Fibroblast of skin of left biceps (primary cell): ENCODE measurements around the gene C1QTNF12.

ENCODE experiments used
- DNase-seq, 2 experiments: peaks; one replicate each; pipeline ENCODE4 v3.0.0-alpha.2; 2013; ENCODE audit warnings: low read depth in 2 of 2

C1QTNF12 gene

DNA sequence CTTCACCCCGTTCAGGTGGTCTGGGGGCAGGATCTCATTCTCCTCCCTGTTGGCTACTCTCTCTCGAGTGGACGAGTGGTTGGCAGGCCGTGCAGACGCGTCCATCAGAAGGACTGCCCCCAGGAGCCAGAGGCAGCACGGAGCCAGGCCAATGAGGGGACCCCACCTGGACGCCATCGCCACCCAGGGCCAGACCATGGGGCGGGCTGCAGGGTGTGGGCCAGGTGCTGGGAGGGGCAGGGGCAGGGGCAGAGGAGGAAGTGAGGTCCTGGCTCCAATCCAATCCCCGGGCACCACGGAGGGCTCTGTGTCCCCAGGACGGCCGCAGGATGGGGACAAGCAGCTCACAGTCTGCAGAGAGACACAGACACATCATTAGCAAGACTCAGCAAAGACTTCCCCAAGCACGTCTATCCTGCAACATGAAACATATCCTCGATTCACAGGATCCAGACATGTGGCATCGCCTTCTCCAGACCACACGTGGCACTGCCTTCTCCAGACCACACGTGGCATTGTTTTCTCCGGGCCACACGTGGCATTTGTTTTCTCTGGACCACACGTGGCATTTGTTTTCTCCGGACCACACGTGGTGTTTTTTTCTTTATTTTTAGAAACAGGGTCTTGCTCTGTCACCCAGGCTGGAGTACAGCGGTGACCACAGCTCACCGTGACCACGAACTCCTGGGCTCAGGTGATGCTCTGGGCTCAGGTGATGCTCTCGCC is 17.8 kb downstream of the C1QTNF12 start:
- no peak for DNase-seq

DNA sequence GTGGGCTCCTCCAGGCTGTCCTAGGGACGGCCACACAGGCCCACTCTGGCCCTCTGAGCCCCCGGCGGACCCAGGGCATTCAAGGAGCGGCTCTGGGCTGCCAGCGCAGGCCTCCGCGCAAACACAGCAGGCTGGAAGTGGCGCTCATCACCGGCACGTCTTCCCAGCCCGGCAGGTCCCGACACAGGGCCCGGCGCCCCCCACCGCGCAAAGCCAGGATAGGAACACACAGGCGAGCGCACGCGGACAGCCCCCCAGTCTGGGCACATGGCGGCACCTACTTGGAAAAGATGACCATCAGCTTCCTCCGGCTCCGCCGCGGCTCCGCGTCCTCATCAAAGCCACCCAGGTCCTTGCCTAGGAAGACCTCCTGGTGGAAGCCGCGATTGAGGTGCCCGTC is 18.3 kb downstream of the C1QTNF12 start:
- DNase-seq = no peak

DNA sequence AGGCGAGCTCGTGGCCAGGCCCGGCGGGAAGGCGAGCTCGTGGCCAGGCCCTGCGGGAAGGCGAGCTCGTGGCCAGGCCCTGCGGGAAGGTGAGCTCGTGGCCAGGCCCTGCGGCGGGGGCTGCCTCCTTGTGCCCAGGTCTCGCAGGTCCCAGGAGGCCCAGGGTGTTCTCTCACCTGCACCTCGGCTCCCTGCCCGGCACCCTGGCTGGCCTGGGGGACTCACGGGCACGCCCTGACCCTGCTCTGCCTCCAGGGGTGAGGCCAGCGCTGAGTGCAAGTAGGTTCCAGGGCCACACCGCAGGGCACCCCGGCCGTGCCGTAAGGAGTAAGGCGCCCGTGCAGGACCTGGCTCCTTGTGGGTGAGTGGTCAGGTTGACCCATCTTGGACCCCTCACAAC is 19.1 kb downstream of the C1QTNF12 start:
- no peak for DNase-seq

DNA sequence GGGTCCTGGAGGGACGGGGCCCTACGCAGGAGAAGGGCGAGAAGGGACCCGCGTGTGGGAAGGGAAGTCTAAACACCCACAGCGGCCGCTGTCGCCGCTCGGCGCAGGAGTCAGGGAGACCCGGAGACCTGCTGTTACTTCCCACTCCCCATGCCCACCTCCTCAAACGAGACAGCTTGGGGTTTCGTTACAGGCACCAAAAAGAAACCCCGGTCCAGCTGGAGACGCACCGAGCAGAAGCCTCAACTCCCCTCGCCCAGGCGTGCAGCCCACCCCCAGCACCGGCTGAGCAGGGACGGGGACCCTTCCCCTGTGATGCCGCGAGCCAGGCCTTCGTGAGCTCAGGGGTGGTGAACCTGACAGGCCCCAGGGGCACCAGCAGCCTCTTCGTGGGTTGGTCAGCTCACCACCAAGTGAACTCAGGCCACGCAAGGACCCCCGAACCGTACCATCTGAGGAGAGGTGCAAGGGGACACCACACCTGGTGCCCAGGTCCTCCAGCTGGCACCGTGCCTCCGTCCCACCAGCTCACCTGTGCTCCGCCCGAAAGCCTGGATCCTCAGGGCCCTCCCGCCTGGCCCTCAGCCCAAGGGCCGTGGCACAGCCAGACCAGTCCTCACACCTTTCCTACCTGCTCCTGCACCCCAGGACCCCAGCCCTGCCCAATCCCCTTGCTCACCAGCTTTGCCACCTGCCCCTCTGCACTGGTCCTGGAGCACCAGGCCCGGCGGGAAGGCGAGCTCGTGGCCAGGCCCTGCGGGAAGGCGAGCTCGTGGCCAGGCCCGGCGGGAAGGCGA is 19.8 kb downstream of the C1QTNF12 start:
- no peak for DNase-seq

DNA sequence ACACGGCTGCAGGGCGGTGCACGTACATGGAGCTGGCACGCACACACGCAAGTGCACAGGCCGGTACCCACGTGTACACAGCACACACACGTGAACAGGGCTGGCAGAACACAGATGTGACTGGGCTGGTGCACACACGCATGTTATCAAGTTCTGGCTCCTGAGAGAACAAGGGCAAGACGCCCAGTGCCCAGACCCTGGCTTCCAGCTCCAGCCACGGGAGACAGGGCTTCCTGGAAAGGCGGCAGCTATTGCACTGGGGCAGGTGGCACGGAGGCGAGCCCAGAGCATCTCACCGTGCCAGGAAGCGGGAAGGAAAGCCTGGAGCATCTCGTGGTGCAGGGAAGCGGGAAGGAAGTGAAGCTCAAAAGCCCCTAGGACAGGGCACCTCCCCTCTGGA is 20.6 kb downstream of the C1QTNF12 start:
- no peak for DNase-seq

DNA sequence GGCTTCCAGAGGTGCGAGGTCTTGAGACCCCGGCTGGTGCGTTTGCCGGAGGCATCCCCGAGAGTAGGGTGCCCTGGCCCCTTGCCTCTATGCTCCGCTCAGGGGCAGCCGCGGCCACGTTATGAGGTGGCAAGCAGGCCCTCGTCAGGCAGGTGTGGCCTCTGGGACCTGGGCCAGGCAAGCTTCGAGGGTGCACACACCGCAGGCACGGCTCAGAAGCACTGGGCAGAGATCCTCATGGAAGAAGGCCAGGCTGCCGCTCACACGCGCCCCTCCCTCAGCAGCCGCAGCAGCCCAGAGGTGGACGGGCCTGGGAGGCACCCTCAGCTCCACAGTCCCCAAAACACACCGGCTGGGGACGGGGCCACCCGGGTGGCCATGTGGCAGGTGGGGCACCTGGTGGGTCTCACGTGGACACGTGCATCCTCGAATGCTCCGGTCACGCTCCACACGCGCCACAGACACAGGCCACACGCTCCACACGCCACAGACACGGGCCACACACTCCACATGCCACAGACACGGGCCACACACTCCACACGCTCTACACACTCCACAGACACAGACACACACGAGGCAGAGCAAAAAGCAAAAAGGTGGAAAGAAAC is 21.2 kb downstream of the C1QTNF12 start:
- DNase-seq = no peak

DNA sequence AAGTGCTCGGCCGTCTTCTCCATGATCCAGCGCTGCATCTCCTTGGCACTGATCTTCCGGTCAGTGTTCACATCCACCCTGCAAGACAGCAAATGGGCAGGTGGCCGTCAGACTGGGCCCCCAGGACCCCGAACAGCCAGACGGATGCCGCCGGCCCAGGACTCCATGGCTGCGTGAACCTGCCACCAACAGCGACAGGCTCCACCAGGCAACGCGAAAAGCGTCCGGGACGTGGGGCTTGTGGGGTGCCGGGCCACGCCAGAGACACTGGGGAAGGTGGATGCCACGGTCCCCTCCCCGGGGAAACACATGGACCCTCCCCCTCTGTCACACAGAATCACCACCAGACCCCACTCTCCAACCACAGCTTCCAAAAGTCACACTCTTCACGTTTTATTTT is 22.6 kb downstream of the C1QTNF12 start:
- no peak for DNase-seq

DNA sequence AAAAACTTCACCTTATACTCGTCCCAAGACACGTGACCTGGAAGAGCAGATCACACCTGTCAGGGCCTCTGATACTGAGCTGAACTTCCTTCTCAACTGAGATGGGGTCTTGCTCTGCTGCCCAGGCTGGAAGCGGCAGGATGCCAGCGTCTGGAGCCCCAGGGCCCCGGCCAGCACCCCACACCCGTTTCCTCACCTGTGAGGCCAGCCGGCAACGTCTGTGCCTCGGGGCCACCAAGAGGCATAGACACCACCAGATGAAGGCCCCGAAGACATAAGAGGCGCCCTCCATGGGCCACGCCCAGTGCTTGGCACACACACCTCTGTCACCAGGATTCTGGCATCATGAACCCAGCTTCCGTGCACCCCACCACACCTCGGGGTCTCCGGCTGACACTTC is 23.2 kb downstream of the C1QTNF12 start:
- no peak for DNase-seq

DNA sequence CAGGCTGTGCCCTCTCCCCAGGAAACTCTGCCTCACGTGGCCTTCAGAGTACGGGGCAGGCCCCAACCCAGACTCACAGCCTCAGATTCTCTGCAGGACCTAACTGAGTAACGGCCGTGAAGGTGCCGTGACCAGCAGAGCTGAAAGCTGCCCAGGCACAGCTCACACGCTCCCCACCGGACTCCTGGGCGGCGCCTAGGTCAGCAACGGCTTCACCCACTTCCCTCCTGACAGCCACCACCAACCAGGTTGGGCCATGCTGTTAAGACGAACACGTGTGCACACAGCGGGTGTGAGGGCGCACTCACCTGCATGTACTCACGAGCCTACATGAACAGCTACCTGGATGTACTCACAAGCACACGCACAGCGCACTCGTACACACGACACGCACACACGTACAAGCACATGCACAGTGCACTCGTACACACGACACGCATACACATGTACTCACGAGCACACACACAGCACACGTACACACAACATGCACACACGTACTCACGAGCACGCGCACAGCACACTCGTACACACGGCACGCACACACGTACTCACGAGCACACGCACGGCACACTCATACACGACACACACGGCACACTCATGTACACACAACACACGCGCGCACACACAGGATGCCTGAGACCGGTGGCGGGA is 23.8 kb downstream of the C1QTNF12 start:
- DNase-seq = no peak

DNA sequence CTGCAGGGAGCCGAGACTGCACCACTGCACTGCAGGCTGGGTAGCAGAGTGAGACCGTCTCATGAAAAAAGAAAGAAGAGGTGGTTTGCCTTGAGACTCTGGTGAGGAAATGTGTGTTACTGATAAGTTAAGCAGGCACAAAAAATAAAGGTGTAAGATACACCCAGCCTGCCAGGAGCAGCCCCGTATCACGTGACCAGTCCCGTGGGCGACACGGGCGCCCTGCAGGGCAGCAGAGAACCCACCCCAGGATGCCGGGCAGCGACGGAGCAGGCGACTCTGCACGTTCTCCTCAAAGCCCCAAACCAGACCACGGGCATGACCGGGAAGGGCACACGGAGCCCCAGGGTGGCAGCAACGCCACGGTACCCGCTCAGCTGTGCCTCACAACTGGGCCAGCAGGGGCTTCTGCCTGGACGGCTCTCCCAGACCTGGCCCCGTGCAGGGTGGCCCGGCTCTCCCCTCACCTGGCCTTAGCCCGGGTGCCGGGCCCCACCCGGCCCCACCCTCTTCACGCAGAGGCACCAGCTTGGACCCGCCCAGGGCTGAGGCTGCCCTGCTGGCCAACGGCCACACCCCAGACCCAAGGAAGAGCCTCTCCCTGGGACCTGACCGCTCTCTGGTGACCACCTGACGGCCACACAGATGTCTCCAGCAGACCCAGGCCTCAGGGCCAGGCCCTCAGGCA is 24.5 kb downstream of the C1QTNF12 start:
- no peak for DNase-seq

DNA sequence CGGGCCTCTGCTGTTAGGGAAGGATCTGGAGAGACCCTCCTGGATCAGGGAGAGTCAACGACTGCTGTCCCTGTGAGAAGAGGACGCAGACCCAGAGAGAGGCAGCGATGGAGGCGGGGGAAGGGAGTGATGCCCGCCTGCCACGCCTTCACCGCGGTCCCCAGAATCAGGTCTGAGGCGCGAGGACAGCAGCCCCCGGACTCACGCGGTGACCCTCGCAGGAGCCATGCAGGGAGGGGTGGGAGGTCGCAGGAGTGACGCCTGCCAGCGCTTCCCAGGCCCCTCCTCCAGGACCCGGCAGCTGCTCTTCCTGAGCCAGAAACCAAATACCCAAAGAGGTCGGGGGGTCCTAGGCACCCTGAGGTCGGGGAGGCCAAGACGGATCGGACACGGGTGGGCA is 26.3 kb downstream of the C1QTNF12 start:
- DNase-seq = no peak

DNA sequence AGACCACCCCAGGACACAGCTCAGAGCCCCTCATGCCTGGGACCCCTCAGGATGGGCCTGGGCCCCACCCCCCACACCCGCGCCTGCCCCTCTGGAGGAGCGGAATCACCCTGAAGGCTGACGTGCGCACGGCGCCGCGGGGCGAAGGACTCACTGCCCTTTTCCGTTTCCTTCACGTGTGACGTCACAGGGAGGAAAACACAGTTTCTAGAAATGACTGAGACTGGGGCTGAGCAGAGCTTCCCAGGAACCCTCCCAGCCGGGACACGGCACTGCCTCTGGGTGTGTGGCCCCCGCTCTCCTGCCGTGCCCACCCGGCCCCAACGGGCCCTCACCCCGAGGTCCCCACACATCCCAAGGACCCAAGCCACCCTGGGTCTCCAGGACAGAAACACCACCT is 27.2 kb downstream of the C1QTNF12 start:
- DNase-seq = no peak

DNA sequence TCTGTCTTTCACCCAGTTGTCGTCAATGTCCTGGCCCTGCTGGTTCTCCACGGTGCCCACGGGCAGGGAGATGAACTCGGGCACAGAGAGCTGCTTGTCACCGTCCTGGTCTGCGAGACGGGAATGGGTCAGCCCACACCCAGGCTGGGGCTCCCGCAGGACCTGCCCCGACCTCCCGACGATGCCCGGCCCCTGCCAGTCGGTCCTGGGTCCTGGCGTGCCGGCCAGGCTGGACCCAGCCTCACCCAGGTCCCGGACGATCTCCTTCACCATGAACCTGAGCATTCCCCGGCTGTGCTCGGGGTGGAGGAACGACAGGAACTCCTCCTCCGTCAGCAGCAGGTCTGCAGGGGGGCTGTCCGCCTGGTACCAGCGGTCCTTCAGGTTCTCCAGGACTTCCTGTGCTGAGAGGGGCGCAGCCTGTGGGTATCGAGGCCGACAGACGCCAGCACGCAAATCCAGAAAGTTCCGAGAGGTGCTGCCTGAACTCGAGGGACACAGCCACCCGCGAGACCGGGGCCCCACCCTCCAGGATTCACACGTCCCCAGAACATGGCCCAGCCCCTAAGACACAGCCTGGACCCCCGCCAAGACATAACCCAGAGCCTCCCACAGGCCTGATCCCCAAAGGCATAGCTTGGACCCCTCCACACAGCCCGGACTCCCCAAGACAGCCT is 27.9 kb downstream of the C1QTNF12 start:
- no peak for DNase-seq

DNA sequence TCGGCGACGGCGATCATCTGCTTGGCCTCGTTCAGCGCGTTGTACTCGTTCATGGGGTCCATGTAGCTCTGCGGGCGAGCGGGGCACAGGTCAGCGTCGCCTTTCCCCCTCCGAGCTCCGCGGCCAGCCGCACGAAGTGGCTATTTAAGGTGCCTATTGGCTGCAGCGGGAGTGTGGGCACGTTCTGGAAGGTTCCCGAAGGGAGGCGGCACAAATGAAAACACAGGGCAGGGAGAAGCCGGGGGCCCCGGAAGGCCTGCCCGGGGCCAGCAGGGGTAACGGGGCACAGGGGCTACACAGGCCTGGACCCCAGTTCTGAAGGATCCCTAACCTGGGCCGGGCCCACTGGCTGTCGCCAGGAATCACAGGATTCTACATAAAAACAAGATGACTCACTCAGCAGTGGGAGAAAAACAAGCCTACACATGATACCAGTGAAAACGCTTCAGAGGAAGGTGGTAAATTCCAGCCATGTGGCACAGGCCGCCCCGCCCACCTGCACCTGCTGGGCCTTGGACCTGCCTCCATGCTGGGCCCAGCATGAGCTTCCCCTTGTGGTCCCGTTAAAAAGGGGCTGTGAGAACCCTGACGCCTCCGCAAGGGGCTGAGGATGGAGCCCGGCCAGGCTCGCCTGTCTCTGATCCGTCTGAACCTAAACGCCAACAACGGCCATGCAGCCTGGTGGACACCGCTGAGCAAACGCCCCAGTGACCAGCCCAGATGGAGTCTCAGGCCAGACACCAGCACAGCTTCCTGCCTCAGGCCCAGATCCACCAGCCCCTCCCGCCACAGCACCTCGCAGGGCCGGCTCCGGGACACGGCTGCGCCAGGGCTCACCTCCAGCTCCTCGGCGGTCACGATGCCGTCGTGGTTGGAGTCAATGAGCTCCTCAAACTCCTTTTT is 28.6 kb downstream of the C1QTNF12 start:
- no peak for DNase-seq

DNA sequence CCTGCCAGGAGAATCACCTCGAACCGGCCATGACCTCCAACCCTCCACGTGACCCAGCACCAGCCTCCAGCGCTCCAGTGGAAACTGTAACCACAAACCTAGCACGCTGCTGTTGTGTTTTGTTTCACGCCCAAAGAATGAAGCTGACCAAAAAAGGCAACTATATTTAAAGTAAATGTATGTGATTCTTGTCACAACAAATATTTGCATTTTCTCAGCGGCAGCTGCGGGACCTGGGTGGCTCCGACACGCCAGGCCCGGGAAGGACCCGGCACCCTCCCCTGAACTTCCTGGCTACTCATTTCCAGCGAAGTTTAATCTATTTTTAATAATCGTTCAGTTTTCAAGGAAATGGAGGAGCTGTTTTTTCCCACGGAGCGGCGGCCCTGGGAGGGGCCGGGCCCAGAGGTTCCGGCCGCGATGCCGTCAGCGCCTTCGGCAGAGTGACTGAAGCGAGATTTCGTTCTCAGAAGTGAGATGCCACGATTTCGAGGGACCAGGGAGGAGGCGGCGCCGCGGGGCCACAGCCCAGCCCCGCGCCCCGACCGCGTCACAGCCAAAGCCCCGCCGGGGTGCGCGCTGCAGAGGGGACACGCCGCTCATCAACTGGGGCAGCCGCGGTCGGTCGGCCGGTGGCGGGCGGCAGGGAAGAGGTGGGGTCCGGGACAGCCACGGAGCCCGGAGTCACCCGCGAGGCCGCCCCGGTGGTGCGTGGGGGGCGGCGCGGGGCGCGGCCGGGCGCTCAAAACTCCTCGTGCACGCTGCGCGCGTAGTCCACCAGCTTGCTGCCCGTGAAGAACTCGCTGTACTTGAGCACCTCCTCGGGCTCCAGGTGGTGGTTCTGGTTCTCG is 29.5 kb downstream of the C1QTNF12 start:
- no peak for DNase-seq

DNA sequence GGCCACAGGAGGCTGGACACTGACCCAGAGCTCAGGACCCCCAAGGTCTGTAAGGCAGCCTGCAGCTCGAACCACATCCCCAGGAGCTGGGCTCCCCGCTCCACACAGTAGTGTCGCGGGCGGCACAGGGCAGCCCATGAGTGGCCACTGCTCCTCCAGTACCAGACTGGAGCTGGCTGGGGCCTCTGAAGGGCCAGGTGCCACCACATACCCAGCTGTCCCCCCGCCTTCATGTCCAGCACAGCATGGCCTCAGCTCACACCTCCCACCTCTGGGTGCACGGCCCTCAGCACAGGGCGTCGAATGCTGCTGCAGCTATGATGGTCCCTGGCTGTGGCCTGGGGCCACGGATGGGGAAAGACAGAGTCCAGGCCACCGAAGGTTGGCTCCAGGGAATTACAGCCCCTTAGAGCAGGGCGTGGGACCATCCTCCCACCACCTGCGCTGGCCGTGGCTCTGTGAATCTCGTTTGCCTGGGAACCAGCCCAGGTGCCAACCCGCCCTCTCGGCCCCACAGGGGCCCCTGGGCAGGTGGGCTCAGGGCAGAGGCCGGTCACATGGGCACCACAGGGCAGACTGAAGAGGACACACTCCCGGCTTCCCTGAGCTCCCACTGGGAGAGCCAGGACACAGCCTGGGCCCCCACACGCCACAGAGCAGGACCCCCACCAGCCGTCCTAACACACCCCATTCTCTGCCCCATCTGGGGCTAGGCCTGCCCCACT is 30.5 kb downstream of the C1QTNF12 start:
- DNase-seq = no peak

DNA sequence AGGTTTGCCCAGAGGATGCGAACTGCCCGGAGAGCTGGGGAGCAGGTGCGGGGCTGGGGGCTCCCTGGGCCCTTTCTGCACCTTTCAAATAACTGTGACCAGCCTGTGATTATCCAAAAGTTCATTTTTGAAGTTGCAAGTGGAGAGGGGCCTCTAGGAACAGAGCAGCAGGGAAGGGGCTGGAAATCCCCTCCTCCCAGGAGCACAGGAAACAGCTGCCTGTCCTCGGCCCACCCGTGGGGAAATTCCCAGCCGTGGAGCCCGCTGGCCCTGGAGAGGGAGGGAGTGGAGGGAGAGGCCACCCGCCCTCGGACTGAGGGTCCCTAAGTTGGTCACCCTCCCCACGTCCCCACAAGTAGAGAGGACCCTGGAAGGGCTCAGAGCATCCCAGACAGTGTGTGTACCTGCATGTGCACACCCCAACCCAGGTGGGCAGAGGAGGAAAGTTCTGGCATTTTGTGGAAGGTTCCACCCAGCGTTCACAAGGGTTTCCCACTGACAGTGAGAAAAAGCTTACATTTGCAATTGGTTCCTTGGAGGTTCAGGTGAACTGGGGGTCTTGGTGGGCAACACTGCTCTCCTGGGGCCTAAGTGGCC is 31.3 kb downstream of the C1QTNF12 start:
- DNase-seq = no peak
